Upper lobe of left lung (tissue), 6 donors: ENCODE measurements around the gene TBL2. TPM values are rescaled to one million over a fixed set of nuclear protein-coding genes. Genes with fewer than 3 reads are reported as not detected.

Experiments used
- ATAC-seq, 2 donors: fragments of 200-7000 bp; cut with Tn5 transposase; one replicate each; pipeline ENCODE4 v1.9.1; 2022; ENCODE audit warnings: mild to moderate bottlenecking in 2 of 2, moderate library complexity in 2 of 2; ENCODE audit not compliant: low FRiP score in 2 of 2
- DNase-seq, 2 donors: peaks; one replicate each; pipeline ENCODE4 v3.0.0-alpha.2; 2019 to 2020
- H3K27ac ChIP-seq, 4 donors: fragments of 200-600 bp; sonication (generic); one replicate each; pipeline ENCODE4 v1.5.1; 2016 to 2019
- H3K27me3 ChIP-seq, 4 donors: fragments of 200-600 bp; sonication (generic); one replicate each; pipeline ENCODE4 v1.5.1; 2017 to 2019
- H3K36me3 ChIP-seq, 4 donors: fragments of 200-600 bp; sonication (generic); one replicate each; pipeline ENCODE4 v1.5.1; 2016 to 2019
- H3K4me1 ChIP-seq, 4 donors: fragments of 200-600 bp; sonication (generic); one replicate each; pipeline ENCODE4 v1.5.1; 2018 to 2019
- H3K4me3 ChIP-seq, 4 donors: fragments of 200-600 bp; sonication (generic); one replicate each; pipeline ENCODE4 v1.5.1; 2017 to 2019; ENCODE audit warnings: mild to moderate bottlenecking in 2 of 4, moderate library complexity in 1 of 4
- H3K9me3 ChIP-seq, 4 donors: fragments of 200-600 bp; sonication (generic); one replicate each; pipeline ENCODE4 v1.5.1; 2018 to 2019
- CTCF ChIP-seq, 6 experiments: fragments of 450-650 bp in 4 of 6; fragments of 200-600 bp in 2 of 6; sonication (generic) in 2 of 6; IDR thresholded peaks; one replicate each; pipeline ENCODE4 v1.5.1; 2016 to 2019; ENCODE audit warnings: antibody characterized with exemption in 6 of 6
- EP300 ChIP-seq, 4 donors: sonication (generic); formaldehyde crosslinking; IDR thresholded peaks; one replicate each; pipeline ENCODE4 v1.5.1; 2017; ENCODE audit warnings: antibody characterized with exemption in 4 of 4, control low read depth in 2 of 4
- POLR2A ChIP-seq, 4 donors: fragments of 450-650 bp; IDR thresholded peaks; one replicate each; pipeline ENCODE4 v1.5.1; 2016 to 2017; ENCODE audit warnings: antibody characterized with exemption in 4 of 4, mild to moderate bottlenecking in 2 of 4
- POLR2AphosphoS5 ChIP-seq, 2 donors: sonication (generic); formaldehyde crosslinking; IDR thresholded peaks; one replicate each; pipeline ENCODE4 v1.5.1; 2017; ENCODE audit warnings: antibody characterized with exemption in 2 of 2
- WGBS, 2 donors: methylation state at CpG; one replicate each; pipeline ENCODE4 v1.1.5; 2017 to 2018; 5-methylcytosine and 5-hydroxymethylcytosine counted together
- total RNA-seq, 6 donors: library from RNA; depleted of rRNA in 4 of 6; stranded (reverse); fragments of >200 nt in 4 of 6; gene quantifications; one replicate each; pipeline versions ENCODE4 v1.1.0 to v1.2.1, GENCODE V29; 2016 to 2021
- donor health status: DM: no; HTN: no; CAD: no; lungs with moderate emphysema.
- donor health status: DM: no; HTN: yes; CAD: no; lungs with severe emphysema.

Gene TBL2
- total RNA-seq, 6 donors from 2014 or later: 15.7 to 52.9 (median 30.7) TPM

GRCh38 chr7:73597978-73598782, 19.8 kb upstream of the TBL2 start:
- H3K27me3 ChIP-seq: no peaks in the 10 kb centered on the region
- no peak for DNase-seq
- H3K27ac ChIP-seq: no peak overlapping the region
- H3K4me1 ChIP-seq: no peaks in the 10 kb centered on the region
- no peak overlapping the region for H3K4me3 ChIP-seq
- TF ChIP-seq EP300 (IDR thresholded peaks at IDR 0.05) (no peak), POLR2AphosphoS5 (IDR thresholded peaks at IDR 0.05) (no peak), POLR2A (IDR thresholded peaks at IDR 0.05) (no peak), CTCF (IDR thresholded peaks at IDR 0.05) (no peak)
- no peak for ATAC-seq
- H3K9me3 ChIP-seq: no peaks in the 10 kb centered on the region
- no peaks in the 10 kb centered on the region for H3K36me3 ChIP-seq
- WGBS, 2 donors: 84 to 92% methylated on average over 5 of the region's 5 CpGs

DNA sequence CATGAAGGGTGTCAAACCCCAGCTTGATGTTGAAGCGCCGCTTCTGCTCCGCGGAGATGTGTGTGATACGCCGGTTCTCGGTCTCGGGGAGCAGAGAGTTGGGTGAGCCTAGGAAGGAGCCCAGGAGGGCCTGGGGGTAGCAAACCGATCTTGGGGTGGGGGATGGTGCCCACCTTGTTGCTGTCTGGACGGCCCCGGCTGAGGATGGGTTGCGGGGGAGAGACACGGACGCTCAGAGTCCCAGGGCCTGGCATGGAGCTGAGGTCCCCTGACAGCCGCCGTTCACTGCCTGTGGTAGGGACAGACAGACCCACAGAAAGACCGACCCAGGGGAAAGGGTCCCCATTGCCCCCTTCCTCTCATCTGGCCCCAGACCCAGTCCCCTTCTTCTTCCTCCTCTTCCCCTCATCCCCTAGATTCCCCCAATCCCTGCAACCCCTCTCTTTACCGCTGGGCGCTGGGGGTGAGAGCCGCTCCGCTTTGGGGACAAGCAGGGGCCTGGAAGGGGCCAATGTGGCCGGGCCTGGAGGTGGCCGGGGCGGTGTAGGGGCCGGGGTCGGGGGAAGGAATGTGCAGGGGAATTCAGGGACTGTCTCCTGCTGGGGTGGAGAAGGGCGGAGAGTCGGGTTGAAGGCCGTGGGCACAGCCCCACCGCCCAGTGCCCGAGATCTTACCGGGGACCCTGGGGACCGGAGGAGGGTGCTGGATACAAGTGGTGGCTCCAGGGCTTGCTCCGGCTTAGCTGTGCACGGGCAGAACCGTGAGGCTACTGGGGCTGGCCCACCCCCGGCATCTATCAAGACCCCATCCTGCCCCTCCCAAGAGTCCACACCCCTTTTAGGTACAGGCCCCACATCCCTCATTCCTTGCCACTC, 18.0 kb upstream of the TBL2 start:
- DNase-seq (peak in 1 of 2 donors; percentile 67), ATAC-seq (no peak)
- Histone ChIP-seq H3K4me3 (no peak overlapping the region), H3K27ac (no peak overlapping the region), H3K27me3 (no peaks in the 10 kb centered on the region), H3K9me3 (no peaks in the 10 kb centered on the region), H3K36me3 (no peaks in the 10 kb centered on the region), H3K4me1 (no peaks in the 10 kb centered on the region)
- TF ChIP-seq POLR2A (IDR thresholded peaks at IDR 0.05) (no peak), EP300 (IDR thresholded peaks at IDR 0.05) (no peak), POLR2AphosphoS5 (IDR thresholded peaks at IDR 0.05) (no peak), CTCF (IDR thresholded peaks at IDR 0.05) (no peak)
- WGBS, 2 donors: 67 to 77% methylated on average over 24 to 31 of the region's 37 CpGs

DNA sequence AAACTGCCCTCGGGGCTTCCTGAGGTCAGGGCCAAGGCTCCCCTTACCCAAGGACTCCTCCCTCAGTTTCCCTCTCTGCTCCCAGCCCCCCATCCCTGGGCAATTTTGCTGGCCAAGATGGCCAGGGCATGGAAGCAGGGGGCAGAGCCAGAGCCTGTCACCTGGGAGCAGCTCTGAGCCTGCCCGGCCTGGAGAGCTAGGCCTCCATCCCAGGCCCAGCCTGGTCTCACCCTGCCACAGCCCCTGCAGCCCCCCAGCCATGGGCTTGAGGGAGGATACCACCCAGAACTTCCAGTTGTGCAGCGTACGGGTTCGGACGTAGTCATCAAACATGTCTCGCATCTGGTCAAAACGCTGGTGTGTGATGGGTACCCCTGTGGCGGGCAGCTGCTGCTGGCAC, 17.0 kb upstream of the TBL2 start:
- H3K4me3 ChIP-seq: no peak overlapping the region
- H3K27ac ChIP-seq: no peak overlapping the region
- no peaks in the 10 kb centered on the region for H3K36me3 ChIP-seq
- no peaks in the 10 kb centered on the region for H3K27me3 ChIP-seq
- ATAC-seq: no peak
- no peaks in the 10 kb centered on the region for H3K4me1 ChIP-seq
- no peak for DNase-seq
- WGBS, 2 donors: 91% methylated on average over 9 of the region's 9 CpGs; no CpG with 5 or more reads in 1 of the 2 donors
- TF ChIP-seq POLR2AphosphoS5 (IDR thresholded peaks at IDR 0.05) (no peak), POLR2A (IDR thresholded peaks at IDR 0.05) (no peak), EP300 (IDR thresholded peaks at IDR 0.05) (no peak), CTCF (IDR thresholded peaks at IDR 0.05) (no peak)
- H3K9me3 ChIP-seq: no peaks in the 10 kb centered on the region

- DNase-seq (no peak), ATAC-seq (no peak)
- Histone ChIP-seq H3K4me3 (no peak overlapping the region), H3K27me3 (no peaks in the 10 kb centered on the region), H3K9me3 (no peaks in the 10 kb centered on the region), H3K36me3 (no peaks in the 10 kb centered on the region), H3K27ac (no peak overlapping the region), H3K4me1 (no peaks in the 10 kb centered on the region)
- 78 to 90% methylated on average over 5 to 14 of the region's 14 CpGs for WGBS, 2 donors
- TF ChIP-seq POLR2AphosphoS5 (IDR thresholded peaks at IDR 0.05) (no peak), CTCF (IDR thresholded peaks at IDR 0.05) (no peak), POLR2A (IDR thresholded peaks at IDR 0.05) (no peak), EP300 (IDR thresholded peaks at IDR 0.05) (no peak)
These were observed 15.0 kb upstream of the TBL2 start for GRCh38 chr7:73593207-73594045.
